Activated CD4-positive, alpha-beta T cell treated with anti-CD3 and anti-CD28 coated beads, Interleukin-2, amount 50 U/mL, for 1 hour (primary cell): ENCODE results near the gene NFATC1.

Experiments
- DNase-seq: peaks from one replicate; pipeline ENCODE4 v3.0.0-alpha.2; 2020

NFATC1 gene

GRCh38 chr18:79459946-79460480 lies 64.3 kb downstream of the NFATC1 start:
- no peak for DNase-seq

- no peak for DNase-seq
These were observed 65.0 kb downstream of the NFATC1 start for GRCh38 chr18:79460481-79461300.

- DNase-seq: no peak
These were observed 65.9 kb downstream of the NFATC1 start for GRCh38 chr18:79461627-79462026.

- no peak for DNase-seq
These were observed 67.8 kb downstream of the NFATC1 start for GRCh38 chr18:79463424-79463960.

GRCh38 chr18:79465392-79465991 lies 69.8 kb downstream of the NFATC1 start:
- DNase-seq: no peak

- DNase-seq: no peak
These were observed 70.9 kb downstream of the NFATC1 start for GRCh38 chr18:79466591-79466990.

- no peak for DNase-seq
These were observed 71.4 kb downstream of the NFATC1 start for GRCh38 chr18:79467126-79467525.

GRCh38 chr18:79468119-79468789 lies 72.5 kb downstream of the NFATC1 start:
- DNase-seq: no peak

- DNase-seq: no peak
These were observed 73.6 kb downstream of the NFATC1 start for GRCh38 chr18:79469309-79469708.

- DNase-seq: no peak
These were observed 74.2 kb downstream of the NFATC1 start for GRCh38 chr18:79469751-79470505.

GRCh38 chr18:79470547-79470946 lies 74.8 kb downstream of the NFATC1 start:
- no peak for DNase-seq

- no peak for DNase-seq
These were observed 75.3 kb downstream of the NFATC1 start for GRCh38 chr18:79471046-79471445.

- DNase-seq: no peak
These were observed 75.9 kb downstream of the NFATC1 start for GRCh38 chr18:79471597-79471996.

GRCh38 chr18:79472176-79472575 lies 76.4 kb downstream of the NFATC1 start:
- no peak for DNase-seq

- DNase-seq: no peak
These were observed 77.2 kb downstream of the NFATC1 start for GRCh38 chr18:79472946-79473345.

GRCh38 chr18:79476031-79476917 lies 80.5 kb downstream of the NFATC1 start:
- DNase-seq: no peak

GRCh38 chr18:79476918-79477571 lies 81.3 kb downstream of the NFATC1 start:
- DNase-seq: no peak

- no peak for DNase-seq
These were observed 82.2 kb downstream of the NFATC1 start for GRCh38 chr18:79477711-79478483.

- no peak for DNase-seq
These were observed 82.9 kb downstream of the NFATC1 start for GRCh38 chr18:79478484-79479115.
